Gastrocnemius medialis (tissue), 4 donors: Measurements from ENCODE around the gene IL3RA.

Experiments used
- POLR2A ChIP-seq, 2 donors: fragments of 450-650 bp; IDR thresholded peaks; one replicate each; pipeline ENCODE4 v1.6.1; 2017; ENCODE audit warnings: antibody characterized with exemption in 2 of 2, mild to moderate bottlenecking in 2 of 2, moderate library complexity in 2 of 2
- TF ChIP-seq, protein P1 (sequence below), 5 experiments: fragments of 450-650 bp in 3 of 5; fragments of 200-600 bp in 2 of 5; sonication (generic) in 2 of 5; IDR thresholded peaks in 4 of 5; conservative IDR thresholded peaks in 1 of 5; 1 replicate in 4 of 5; 2 replicates in 1 of 5; pipeline ENCODE4 v1.5.1; 2016 to 2019; ENCODE audit warnings: antibody characterized with exemption in 5 of 5, mild to moderate bottlenecking in 3 of 5, moderate library complexity in 3 of 5

DNA sequence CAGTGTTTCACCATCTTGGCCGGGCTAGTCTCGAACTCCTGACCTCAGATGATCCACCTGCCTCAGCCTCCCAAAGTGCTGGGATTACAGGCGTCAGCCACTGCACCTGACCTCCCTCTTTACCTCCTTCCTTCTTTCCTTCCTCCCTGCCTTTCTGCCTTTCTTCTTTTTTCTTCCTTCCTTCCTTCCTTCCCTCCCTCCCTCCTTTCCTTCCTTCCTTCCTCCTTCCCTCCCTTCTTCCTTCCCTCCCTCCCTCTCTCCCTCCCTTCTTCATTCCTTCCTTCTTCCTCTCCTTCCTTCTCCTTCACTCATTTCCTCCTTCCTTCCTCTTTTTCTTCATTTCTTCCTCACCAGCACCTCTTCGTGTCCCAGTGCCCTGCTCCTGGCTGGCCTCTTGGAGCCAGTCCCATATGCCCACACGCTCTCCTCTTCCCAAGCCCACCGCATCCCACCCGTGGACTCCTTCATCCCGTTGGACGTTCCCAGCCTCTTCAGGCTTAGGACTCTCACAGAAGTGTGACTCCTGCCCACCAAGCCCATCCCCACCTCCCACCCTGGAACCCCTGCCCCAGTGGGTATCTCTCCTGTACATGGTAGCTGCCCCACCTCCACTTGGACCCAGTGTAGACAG, 45.4 kb upstream of the IL3RA start:
- TF ChIP-seq, protein P1, sequence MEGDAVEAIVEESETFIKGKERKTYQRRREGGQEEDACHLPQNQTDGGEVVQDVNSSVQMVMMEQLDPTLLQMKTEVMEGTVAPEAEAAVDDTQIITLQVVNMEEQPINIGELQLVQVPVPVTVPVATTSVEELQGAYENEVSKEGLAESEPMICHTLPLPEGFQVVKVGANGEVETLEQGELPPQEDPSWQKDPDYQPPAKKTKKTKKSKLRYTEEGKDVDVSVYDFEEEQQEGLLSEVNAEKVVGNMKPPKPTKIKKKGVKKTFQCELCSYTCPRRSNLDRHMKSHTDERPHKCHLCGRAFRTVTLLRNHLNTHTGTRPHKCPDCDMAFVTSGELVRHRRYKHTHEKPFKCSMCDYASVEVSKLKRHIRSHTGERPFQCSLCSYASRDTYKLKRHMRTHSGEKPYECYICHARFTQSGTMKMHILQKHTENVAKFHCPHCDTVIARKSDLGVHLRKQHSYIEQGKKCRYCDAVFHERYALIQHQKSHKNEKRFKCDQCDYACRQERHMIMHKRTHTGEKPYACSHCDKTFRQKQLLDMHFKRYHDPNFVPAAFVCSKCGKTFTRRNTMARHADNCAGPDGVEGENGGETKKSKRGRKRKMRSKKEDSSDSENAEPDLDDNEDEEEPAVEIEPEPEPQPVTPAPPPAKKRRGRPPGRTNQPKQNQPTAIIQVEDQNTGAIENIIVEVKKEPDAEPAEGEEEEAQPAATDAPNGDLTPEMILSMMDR (IDR thresholded peaks at IDR 0.05 in 4 of 5, conservative IDR thresholded peaks at IDR 0.05 in 1 of 5), result no peak
- TF ChIP-seq POLR2A (IDR thresholded peaks at IDR 0.05), result no peak
